Measurements from ENCODE around the gene OTOP3. TPM values are rescaled to one million over a fixed set of nuclear protein-coding genes. Genes with fewer than 3 reads are reported as not detected.
A peak's percentile ranks its signal among the peaks of the same experiment; 100 is the strongest.

Gene OTOP3
- total RNA-seq, 3 donors from 2014 or later (not counting 1 experiment from before 2014, with no cell fraction given) = not detected

DNA sequence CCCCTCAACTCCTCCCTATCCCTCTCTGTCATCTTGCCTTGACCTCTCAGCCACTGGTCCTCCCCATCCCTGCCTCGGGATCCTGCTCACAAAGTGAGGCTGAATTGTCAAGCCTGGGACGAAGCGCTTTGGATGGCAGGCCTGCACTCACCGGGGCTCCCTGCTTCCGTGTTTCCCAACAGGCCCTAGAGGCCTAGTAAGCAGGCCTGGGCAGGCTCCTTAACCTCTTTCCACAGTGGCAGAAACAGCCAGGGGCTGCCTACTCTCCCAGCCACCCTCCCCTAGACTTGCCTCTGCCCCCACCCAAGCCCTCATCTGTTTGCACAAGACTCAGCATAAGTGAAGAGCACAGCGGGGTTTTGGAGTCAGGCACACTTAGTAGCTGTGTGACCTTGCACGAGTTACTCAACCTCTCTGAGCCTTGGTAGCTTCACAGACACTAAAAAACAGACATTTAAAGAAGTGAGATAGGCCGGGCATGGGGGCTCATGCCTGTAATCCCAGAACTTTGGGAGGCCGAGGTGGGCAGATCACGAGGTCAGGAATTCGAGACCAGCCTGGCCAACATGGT is 37.2 kb upstream of the OTOP3 start:
- TF ChIP-seq, protein P1, sequence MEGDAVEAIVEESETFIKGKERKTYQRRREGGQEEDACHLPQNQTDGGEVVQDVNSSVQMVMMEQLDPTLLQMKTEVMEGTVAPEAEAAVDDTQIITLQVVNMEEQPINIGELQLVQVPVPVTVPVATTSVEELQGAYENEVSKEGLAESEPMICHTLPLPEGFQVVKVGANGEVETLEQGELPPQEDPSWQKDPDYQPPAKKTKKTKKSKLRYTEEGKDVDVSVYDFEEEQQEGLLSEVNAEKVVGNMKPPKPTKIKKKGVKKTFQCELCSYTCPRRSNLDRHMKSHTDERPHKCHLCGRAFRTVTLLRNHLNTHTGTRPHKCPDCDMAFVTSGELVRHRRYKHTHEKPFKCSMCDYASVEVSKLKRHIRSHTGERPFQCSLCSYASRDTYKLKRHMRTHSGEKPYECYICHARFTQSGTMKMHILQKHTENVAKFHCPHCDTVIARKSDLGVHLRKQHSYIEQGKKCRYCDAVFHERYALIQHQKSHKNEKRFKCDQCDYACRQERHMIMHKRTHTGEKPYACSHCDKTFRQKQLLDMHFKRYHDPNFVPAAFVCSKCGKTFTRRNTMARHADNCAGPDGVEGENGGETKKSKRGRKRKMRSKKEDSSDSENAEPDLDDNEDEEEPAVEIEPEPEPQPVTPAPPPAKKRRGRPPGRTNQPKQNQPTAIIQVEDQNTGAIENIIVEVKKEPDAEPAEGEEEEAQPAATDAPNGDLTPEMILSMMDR (IDR thresholded peaks at IDR 0.05) = no peak
- H3K9me3 ChIP-seq (ENCODE audit: control insufficient read depth, insufficient read depth, low read length) = no peaks in the 10 kb centered on the region
- intact Hi-C loops (cut with micrococcal nuclease) = no loop called here
- peak overlapping the region in 1 of 2 donors; percentile 7 for H3K27ac Mint-ChIP-seq
- no peak for ATAC-seq
- no peak overlapping the region for H3K4me3 Mint-ChIP-seq
- no peak for DNase-seq
- peaks cover 9% of the 10 kb centered on the region for H3K27me3 ChIP-seq (ENCODE audit: control insufficient read depth, insufficient read depth, low read length)
- peaks cover 25 to 28% of the 10 kb centered on the region in 2 donors for H3K27me3 Mint-ChIP-seq (ENCODE audit: low read depth in 2 of 2)
- WGBS (ENCODE audit: insufficient coverage) = 82% methylated on average over 11 of the region's 11 CpGs
- H3K9me3 Mint-ChIP-seq = no peaks in the 10 kb centered on the region
- peaks cover 0 to 3% of the 10 kb centered on the region in 2 donors for H3K4me1 Mint-ChIP-seq
- H3K27ac ChIP-seq (ENCODE audit: low read length) = no peak overlapping the region
- H3K36me3 Mint-ChIP-seq = no peaks in the 10 kb centered on the region
- no peaks in the 10 kb centered on the region for H3K4me1 ChIP-seq (ENCODE audit: control insufficient read depth, insufficient read depth, low read length)
- H3K36me3 ChIP-seq (ENCODE audit: control insufficient read depth, insufficient read depth, low read length) = no peaks in the 10 kb centered on the region
- H3K4me3 ChIP-seq (ENCODE audit: low read length) = no peak overlapping the region

DNA sequence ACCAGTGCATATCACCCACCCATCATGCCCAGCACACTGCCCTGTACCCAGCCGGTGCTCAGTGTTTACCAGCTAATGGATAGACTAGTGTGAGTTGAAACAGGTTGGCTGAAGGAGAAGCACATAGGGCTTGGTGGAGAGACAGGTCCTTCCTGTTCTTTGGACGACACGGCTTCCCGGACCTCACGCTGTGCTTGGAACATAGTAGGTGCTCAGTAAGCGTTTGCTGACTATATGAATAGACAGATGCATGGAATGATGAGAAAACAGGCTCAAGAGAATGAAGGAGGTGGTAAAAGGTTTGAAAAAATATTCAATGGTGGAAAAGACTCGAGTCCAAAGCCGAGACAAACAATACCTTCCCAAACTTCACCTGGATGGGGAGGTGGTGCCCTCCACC is 35.5 kb upstream of the OTOP3 start:
- peaks cover 3% of the 10 kb centered on the region for H3K27me3 ChIP-seq (ENCODE audit: control insufficient read depth, insufficient read depth, low read length)

DNA sequence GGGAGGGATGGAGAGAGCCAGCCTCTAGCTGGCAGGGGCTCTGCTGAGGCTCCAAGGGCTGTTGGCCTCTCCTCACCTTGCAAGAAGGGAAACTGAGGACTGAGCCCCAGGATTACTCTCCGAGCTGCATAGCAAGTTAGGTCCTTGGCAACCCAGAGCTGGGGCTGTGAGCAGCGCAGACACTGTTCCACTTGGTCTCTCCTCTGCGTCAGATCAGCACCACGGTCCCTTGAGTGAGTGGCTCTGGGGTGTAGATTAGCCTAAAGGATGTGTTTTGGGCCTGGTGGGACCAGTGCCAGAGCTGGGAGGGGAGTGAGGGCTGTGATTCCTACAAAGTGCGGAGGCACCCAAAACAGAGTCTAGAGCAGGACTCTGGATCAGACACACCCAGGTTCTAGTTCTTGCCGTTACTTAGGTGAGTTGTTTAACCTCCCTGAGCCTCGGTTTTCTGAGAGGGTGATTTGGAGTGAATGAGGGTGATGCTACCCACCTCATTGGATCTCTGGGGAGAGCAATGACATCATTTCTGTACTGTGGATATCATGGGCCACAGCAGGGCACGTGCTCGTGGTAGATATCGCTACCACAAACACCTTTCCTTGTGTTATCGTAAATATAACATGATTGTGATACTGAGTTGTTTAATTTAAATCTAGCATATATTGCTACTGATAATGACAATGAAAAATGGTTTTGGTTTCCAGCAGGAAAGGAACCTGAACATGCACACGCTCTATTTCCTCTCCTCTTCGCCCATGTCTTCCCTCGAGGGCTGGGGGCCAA is 34.2 kb upstream of the OTOP3 start:
- H3K36me3 ChIP-seq (ENCODE audit: control insufficient read depth, insufficient read depth, low read length) = no peaks in the 10 kb centered on the region
- H3K27me3 ChIP-seq (ENCODE audit: control insufficient read depth, insufficient read depth, low read length) = peaks cover 3% of the 10 kb centered on the region
- no peak overlapping the region for H3K27ac ChIP-seq (ENCODE audit: low read length)
- TF ChIP-seq, protein P1 (IDR thresholded peaks at IDR 0.05) = no peak
- DNase-seq = no peak
- Mint-ChIP-seq H3K4me1 (no peaks in the 10 kb centered on the region), H3K9me3 (no peaks in the 10 kb centered on the region), H3K27ac (no peak overlapping the region), H3K36me3 (no peaks in the 10 kb centered on the region), H3K27me3 (ENCODE audit: low read depth in 2 of 2) (peaks cover 2 to 6% of the 10 kb centered on the region in 2 donors), H3K4me3 (no peak overlapping the region)
- no peak for ATAC-seq
- no peak overlapping the region for H3K4me3 ChIP-seq (ENCODE audit: low read length)
- WGBS (ENCODE audit: insufficient coverage) = 52% methylated on average over 9 of the region's 14 CpGs
- intact Hi-C loops (cut with micrococcal nuclease) = no loop called here
- H3K9me3 ChIP-seq (ENCODE audit: control insufficient read depth, insufficient read depth, low read length) = no peaks in the 10 kb centered on the region
- no peaks in the 10 kb centered on the region for H3K4me1 ChIP-seq (ENCODE audit: control insufficient read depth, insufficient read depth, low read length)

More for the DNA sequence above, 35.5 kb upstream of the OTOP3 start:
- Histone ChIP-seq H3K4me3 (ENCODE audit: low read length) (no peak overlapping the region), H3K36me3 (ENCODE audit: control insufficient read depth, insufficient read depth, low read length) (no peaks in the 10 kb centered on the region), H3K4me1 (ENCODE audit: control insufficient read depth, insufficient read depth, low read length) (no peaks in the 10 kb centered on the region), H3K27ac (ENCODE audit: low read length) (no peak overlapping the region), H3K9me3 (ENCODE audit: control insufficient read depth, insufficient read depth, low read length) (no peaks in the 10 kb centered on the region)
- H3K27me3 Mint-ChIP-seq (ENCODE audit: low read depth in 2 of 2) = peaks cover 11 to 15% of the 10 kb centered on the region in 2 donors
- H3K4me3 Mint-ChIP-seq = no peak overlapping the region
- H3K4me1 Mint-ChIP-seq = no peaks in the 10 kb centered on the region
- H3K9me3 Mint-ChIP-seq = no peaks in the 10 kb centered on the region
- TF ChIP-seq, protein P1 (IDR thresholded peaks at IDR 0.05) = no peak
- ATAC-seq (no peak), DNase-seq (no peak)
- H3K27ac Mint-ChIP-seq = no peak overlapping the region
- intact Hi-C loops (cut with micrococcal nuclease) = no loop called here
- H3K36me3 Mint-ChIP-seq = no peaks in the 10 kb centered on the region
- WGBS (ENCODE audit: insufficient coverage) = 91% methylated on average over 6 of the region's 8 CpGs
